ENCODE results near the gene HOXA10.

The HOXA10 gene

DNA sequence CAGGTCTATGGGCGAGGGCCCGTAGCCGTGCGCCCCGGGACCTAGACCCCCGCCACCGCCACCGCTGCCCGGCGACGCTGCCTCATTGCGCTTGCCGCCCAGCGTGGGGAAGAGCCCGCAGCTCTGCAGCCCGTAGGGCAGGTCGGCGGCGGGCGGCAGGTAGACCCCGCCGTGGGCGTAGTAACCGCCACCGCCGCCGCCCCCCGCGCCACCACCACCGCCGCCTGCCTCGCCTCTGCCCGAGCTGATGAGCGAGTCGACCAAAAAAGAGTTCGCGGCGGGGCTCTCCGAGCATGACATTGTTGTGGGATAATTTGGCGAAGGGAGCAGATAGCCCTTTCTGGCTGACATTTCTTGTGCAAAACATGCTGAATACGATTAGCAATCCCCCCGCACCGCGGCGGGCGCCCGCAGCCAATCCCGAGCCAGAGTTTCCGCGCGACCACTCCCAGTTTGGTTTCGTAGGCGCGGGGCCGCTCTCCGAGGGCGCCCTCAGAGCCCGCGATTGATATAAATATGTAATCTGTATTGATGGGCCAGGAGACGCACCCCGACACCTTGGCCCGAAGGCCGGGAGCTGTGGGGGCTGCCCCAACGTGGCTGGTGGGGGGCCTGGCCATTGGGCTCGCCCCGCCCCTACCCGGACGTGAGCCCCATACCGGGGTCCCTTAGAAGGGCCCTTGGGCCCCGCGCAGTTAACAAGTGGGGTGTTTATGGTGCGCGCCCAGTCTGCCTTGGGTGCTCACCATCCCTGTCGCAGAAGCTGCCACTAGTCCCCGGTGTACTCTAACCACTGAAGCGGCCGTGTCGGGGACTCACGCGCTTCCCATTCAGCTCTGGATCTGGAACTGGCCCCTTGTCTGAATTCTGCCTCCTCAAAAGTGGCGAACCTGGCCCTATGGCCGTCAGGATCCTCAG lies at the start of gene HOXA10:
Gene HOXA10, minus strand, starts transcription at position 365 of the 918 bp plus-strand sequence. Its CDS starts 14 bp downstream, at position 351.
- no peak for DNase-seq

DNA sequence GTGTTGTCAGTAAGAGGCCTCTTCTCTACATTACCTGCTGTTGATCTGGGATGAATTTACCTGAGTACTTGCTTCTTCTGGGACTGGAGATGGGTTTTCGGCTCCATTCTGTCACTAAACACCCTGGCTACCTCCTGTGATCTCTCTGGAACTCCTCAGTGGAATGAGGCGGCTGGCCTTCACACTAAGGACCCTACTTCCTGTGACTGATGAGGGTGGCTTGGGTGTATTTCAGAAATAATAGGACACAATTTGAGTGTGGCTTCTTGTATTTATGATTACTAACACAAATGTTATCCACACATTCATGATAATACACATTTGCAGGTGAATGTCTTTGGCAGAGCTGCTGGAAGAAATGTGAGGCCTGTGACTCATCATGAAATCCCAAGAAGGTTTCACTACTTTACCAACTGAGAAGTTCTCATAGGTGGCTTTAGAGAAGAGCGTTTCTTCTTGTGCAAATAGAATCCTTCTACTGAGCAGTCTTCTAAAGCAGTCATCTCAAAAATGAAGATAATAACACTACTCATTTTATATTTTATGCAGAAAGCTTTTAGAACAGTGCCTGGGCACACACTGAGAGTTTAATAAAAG lies 47.2 kb upstream of the HOXA10 start:
- DNase-seq, result no peak

GRCh38 chr7:27220440-27220955 lies 46.4 kb upstream of the HOXA10 start:
- DNase-seq, result no peak

GRCh38 chr7:27219821-27220220 lies 45.7 kb upstream of the HOXA10 start:
- no peak for DNase-seq

GRCh38 chr7:27217951-27218350 lies 43.8 kb upstream of the HOXA10 start:
- no peak for DNase-seq

GRCh38 chr7:27215356-27215755 lies 41.2 kb upstream of the HOXA10 start:
- DNase-seq, result no peak

- no peak for DNase-seq
Measured at GRCh38 chr7:27214239-27214950, 40.3 kb upstream of the HOXA10 start.

DNA sequence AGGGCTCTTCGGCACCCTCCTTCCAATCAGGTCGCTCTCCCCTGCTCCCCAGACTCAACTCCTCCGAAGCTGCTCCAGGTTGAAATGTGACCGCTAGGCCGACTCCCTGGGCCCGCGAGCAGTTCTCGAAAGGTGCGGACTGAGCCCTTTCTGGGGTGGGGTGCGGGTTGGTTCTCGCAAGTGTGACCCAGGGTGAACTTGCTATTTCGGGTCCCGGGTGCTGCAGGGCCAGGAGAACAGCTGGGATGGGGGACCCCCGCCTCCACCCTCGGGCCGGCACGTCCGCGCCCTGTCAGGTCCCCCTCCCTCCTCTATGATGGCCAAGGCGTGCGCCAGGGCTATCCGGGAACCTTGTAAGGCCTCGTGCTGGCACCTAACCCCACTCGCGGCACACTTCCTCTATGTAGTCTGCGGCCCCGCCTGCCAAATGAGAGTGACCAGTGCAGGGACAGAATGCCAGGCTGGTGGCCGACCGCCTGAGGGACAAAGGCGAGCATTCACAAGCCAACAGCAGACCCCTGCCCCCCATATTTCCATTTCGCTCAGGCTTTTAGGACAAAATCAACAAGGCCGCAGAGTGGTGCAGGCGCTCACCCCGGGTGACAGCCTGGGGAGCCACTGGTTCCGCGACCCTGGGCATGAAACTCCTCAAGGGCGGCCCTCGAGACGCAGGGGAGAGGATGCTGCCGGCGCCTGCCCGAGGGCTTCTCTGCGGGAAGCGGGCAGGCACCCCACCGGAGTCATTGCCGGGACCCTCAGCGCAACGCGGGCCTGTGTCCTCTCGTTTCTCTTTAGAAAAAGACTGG lies 39.5 kb upstream of the HOXA10 start:
- DNase-seq, result no peak

DNA sequence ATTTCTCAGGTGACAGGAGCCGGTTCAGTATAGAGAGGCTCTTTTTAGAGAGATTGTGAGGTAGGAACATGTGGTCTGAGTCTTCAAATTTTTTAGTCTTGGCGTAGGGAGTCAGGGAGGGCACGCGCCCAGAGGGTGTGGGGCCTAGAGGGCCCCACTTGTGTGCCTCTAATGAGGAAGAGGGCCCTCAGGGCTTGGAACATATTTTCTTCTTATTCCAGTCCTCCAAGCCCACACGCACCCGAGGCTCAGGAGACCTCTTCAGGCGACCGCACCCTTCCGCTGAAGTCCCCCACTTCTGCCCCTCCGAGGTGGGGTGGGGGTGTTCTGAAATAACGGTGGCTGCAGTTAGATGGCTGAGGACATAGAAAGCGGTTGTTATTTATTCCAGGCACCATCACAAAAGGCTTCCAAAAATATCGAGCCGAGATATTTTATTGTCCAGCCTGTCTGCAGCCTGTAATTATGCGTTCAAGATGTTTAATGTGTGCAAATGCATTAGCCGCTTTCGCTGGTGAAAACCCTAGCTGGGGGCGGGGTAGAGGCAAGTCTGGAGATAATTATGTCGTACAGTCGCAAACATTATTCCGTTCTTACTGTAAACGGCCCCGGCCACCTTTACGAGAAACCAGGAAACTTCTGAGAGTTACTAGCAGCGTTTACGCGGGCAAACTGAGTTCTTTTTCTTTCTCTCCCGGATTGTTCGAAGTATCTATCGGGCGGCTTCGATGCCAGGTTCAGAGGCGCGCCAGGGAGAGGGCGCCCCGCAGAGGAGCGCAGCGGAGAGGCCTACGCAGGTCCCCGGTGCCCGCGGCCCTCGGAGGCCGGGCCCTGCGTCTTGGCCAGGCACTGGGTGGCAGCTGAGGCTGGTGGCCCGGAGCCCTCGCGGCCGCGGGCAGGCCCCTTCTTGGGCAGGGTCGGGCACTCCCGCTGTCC lies 38.6 kb upstream of the HOXA10 start:
- DNase-seq, result no peak

- DNase-seq, result no peak
Measured at GRCh38 chr7:27211764-27212204, 37.7 kb upstream of the HOXA10 start.

DNA sequence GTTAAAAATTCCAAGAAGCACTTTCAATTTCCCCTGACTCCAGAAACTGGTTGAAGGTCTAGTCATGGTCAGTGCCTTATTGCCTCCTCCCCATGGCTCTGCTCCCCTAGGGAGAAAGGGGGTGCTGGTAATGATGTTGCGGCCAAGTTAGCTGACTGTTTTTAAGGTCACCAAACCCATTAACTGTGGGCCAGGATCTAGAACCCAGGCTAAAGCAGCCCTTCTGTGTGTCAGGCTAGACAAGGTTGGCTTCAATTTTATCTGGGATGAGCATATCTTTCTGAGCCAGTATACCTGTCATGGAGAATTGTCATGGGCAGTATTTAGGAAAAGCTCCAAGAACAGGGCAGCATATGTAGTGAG lies 36.9 kb upstream of the HOXA10 start:
- DNase-seq, result no peak

DNA sequence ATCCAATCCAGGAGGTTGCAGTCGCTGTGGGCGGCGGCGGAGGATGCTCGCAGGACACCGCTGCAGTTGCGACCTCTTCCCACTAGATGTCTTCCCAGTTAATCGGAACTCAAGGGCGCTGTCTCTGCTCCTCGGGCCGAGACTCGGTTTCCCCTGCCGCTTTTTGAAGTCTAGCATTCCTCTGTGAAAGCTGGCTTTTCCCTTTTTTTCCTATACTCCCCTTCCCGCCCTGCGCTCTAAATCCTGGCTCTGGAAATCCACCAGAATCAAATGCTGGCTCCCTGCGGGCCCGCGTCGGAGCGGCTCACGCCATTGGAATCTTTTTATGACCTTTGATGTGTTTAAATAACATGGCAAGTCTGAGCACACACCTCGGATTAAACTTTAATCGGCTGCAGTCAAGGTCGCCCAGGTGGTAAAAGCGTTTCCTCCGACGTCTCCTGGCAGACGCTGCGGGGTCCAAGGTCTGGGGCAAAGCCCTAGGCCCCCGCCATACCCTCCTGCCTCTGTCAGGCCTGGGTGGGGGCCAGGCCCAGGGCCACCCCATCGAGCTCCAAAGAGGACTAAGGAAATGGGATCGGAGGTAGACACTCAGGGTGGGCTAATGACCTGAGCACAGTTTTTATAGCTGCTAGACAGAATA lies 36.4 kb upstream of the HOXA10 start:
- DNase-seq, result peak; percentile 34

DNA sequence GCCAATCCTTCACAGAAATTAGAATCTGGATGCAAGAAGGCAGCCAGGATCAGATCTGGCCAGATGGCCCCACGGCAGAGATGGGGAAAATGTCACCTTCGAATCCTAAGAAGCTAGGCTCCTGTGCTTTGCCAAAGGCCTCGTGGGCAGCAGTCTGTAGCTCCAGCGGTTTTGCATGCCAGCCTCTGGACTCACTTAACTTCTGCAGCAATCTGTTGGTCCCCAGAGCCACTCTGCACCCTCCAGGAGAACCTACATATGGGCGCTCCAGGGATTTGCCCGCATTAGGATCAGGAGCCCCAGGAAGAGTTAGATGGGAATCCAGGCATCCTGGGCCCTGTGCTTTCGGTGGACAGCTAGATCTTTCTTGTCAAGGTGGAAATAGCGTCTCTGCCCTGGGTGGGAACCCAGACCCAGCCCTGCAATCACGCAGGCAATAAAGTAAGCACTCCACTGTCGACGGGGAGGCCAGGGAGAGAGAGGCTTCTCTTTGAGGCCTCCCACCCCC lies 35.9 kb upstream of the HOXA10 start:
- DNase-seq, result no peak

- DNase-seq, result no peak
Measured at GRCh38 chr7:27208998-27209397, 34.9 kb upstream of the HOXA10 start.

- no peak for DNase-seq
Measured at GRCh38 chr7:27207348-27207985, 33.3 kb upstream of the HOXA10 start.

- DNase-seq, result no peak
Measured at GRCh38 chr7:27205325-27206280, 31.5 kb upstream of the HOXA10 start.

DNA sequence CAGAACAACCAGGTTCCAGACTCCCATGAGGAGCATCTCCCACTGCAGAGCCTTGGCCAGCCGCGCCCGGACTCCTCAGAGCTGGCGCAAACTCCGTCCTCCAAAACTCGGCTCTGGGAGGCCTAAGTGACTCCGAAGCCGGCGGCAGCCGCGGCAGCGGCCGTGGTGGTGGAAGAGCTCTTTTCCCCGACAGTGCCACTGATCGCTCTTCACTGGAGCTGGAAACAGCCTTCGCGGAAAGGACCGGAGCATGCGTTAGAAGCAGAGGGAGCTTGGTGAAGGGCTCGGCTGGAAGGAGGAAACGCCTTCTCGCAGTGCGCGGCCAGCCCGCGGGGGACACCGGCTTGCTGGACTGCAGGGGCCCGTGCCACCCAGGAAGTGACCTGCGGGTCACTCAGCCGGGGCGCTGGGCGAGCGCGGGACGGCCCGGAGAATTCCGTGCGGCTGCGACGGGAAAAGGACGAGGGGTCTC lies 30.8 kb upstream of the HOXA10 start:
- DNase-seq, result no peak

DNA sequence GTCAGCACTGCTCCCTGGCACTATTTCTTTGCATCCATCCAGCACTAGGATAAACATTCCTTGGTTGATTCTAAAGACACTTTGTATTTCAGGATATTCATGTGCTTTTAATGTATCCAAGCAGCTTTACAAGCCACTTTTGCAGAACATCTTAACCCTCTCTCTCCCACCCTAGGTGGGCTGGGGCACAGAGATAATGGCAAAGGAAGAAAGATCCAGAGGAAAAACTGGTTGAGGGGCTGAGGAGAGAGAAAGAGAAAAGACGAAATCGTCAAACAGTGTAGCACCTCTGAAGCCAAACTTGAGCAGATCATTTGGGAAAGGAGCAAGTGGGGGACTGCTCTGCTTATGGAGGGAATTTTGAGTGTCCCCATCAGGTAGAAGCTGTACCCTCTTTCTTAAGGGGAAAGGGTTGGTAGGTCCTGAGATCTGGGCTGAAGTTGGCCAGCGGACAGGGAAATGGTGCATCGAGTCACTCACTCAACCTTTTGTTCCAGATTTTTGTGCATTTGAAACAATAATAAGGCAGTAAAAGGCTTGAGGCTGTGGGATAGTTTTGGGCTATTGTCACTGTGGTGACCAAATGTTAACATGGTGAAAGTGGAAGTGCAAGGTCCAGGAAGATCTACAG lies 30.0 kb upstream of the HOXA10 start:
- no peak for DNase-seq
